K562 (cell line): ENCODE measurements around the gene MAP4. TPM values are rescaled to one million over a fixed set of nuclear protein-coding genes. Genes with fewer than 3 reads are reported as not detected.

Experiments used
- CCAR2 ChIP-seq: fragments of 200-400 bp; formaldehyde crosslinking; IDR thresholded peaks from 2 replicates; pipeline ENCODE4 v1.6.1; 2017; ENCODE audit warnings: mild to moderate bottlenecking, low read depth, low read length
- E4F1 ChIP-seq: fragments of 250-450 bp; sonication (Bioruptor Pico); IDR thresholded peaks from 2 replicates; pipeline ENCODE4 v1.5.0; 2021; ENCODE audit warnings: mild to moderate bottlenecking, borderline replicate concordance
- ELF4 ChIP-seq: fragments of 450-650 bp; formaldehyde crosslinking; IDR thresholded peaks from 2 replicates; pipeline ENCODE4 v1.4.0; 2022; ENCODE audit warnings: missing genetic modification characterization
- FIP1L1 ChIP-seq: fragments of 200-400 bp; formaldehyde crosslinking; IDR thresholded peaks from 2 replicates; pipeline ENCODE4 v1.6.1; 2018; ENCODE audit warnings: mild to moderate bottlenecking, low read depth, low read length; ENCODE audit not compliant: poor library complexity, severe bottlenecking
- FOXK1 ChIP-seq: sonication (generic); formaldehyde crosslinking; IDR thresholded peaks from 2 replicates; pipeline ENCODE4 v1.8.0; 2022; ENCODE audit warnings: missing genetic modification reagents, mild to moderate bottlenecking, borderline replicate concordance
- FOXO4 ChIP-seq: fragments of 450-650 bp; formaldehyde crosslinking; IDR thresholded peaks from 2 replicates; pipeline ENCODE4 v1.4.0; 2020; ENCODE audit warnings: mild to moderate bottlenecking, moderate library complexity
- KAT8 ChIP-seq: fragments of 450-650 bp; IDR thresholded peaks from 2 replicates; pipeline ENCODE4 v1.6.1; 2016; ENCODE audit warnings: low read depth, mild to moderate bottlenecking
- NR2C1 ChIP-seq, 2 experiments: fragments of 450-650 bp; IDR thresholded peaks; 2 replicates each; pipeline ENCODE4 v1.6.1; 2017; ENCODE audit warnings: mild to moderate bottlenecking in 2 of 2, antibody characterized with exemption in 1 of 2, inconsistent platforms in 1 of 2, missing compliant biosample characterization in 1 of 2, missing genetic modification characterization in 1 of 2
- NR4A1 ChIP-seq, 2 experiments: fragments of 250-450 bp in 1 of 2; fragments of 450-650 bp in 1 of 2; sonication (Bioruptor Pico) in 1 of 2; IDR thresholded peaks; 2 replicates each; pipeline versions ENCODE4 v1.4.0 to v1.6.1; 2016 to 2020; ENCODE audit warnings: mild to moderate bottlenecking in 2 of 2, missing compliant biosample characterization in 1 of 2, missing genetic modification characterization in 1 of 2, moderate library complexity in 1 of 2
- PCBP1 ChIP-seq: fragments of 200-400 bp; formaldehyde crosslinking; IDR thresholded peaks from 2 replicates; pipeline ENCODE4 v1.6.1; 2018; ENCODE audit warnings: mild to moderate bottlenecking, low read depth, low read length; ENCODE audit not compliant: poor library complexity, severe bottlenecking
- RB1 ChIP-seq: fragments of 450-650 bp; IDR thresholded peaks from 2 replicates; pipeline ENCODE4 v1.6.1; 2017; ENCODE audit warnings: low read depth, mild to moderate bottlenecking
- REST ChIP-seq, 2 experiments: fragments of 450-650 bp; formaldehyde crosslinking in 1 of 2; IDR thresholded peaks; 2 replicates each; pipeline versions ENCODE4 v1.4.0 to v1.6.1; 2014 to 2020; ENCODE audit warnings: mild to moderate bottlenecking in 2 of 2, borderline replicate concordance in 1 of 2, low read depth in 1 of 2
- RFX7 ChIP-seq: fragments of 250-450 bp; sonication (Bioruptor Pico); IDR thresholded peaks from 2 replicates; pipeline ENCODE4 v1.5.1; 2021; ENCODE audit warnings: mild to moderate bottlenecking
- ZNF253 ChIP-seq: fragments of 250-450 bp; sonication (Bioruptor Pico); conservative IDR thresholded peaks from 2 replicates; pipeline ENCODE4 v1.6.1; 2021; ENCODE audit warnings: mild to moderate bottlenecking
- ZNF316 ChIP-seq: fragments of 450-650 bp; IDR thresholded peaks from 2 replicates; pipeline ENCODE4 v1.6.1; 2016
- ZNF354B ChIP-seq: fragments of 250-450 bp; sonication (Bioruptor Pico); IDR thresholded peaks from 2 replicates; pipeline ENCODE4 v1.4.0; 2020
- ZNF41 ChIP-seq: fragments of 250-450 bp; sonication (Bioruptor Pico); conservative IDR thresholded peaks from 2 replicates; pipeline ENCODE4 v1.4.0; 2020; ENCODE audit warnings: mild to moderate bottlenecking
- polyA plus RNA-seq, 8 experiments: library from polyadenylated mRNA; depleted of rRNA in 4 of 8; stranded (reverse) in 5 of 8; unstranded in 3 of 8; fragments of >200 nt; fragmentation: Nextera tagmentation in 2 of 8; fragmentation: Illumina TruSeq in 1 of 8; extraction: Ambion mirVana in 2 of 8; extraction: Trizol in 1 of 8; gene quantifications; 2 replicates each; pipeline versions ENCODE4 v1.2.1 to v1.2.3, GENCODE V29; 2011 to 2014; ENCODE audit warnings: inconsistent platforms in 1 of 8, missing spikeins in 1 of 8
- total RNA-seq, 7 experiments: library from RNA; depleted of rRNA in 6 of 7; stranded (reverse); fragments of >200 nt in 6 of 7; fragmentation: Illumina TruSeq in 2 of 7; extraction: Trizol in 2 of 7; gene quantifications; 2 replicates each; pipeline versions ENCODE4 v1.2.1 to v1.2.3, GENCODE V29; 2011 to 2021; ENCODE audit warnings: low replicate concordance in 1 of 7

The MAP4 gene
- total and polyA plus RNA-seq, 9 of the 15 experiments (the other 6 are each of a cell fraction or from before 2014, with no cell fraction given) = 13.3 to 141 (median 36.8) TPM

- TF ChIP-seq REST (IDR thresholded peaks at IDR 0.05; ENCODE audit: borderline replicate concordance) (peak; percentile 5; the same call in 1 of the 2 replicates), REST (CRISPR knock-in tag; IDR thresholded peaks at IDR 0.05; ENCODE audit: low read depth) (no peak), PCBP1 (no peak), NR2C1 (IDR thresholded peaks at IDR 0.05) (no peak), NR2C1 (tag; IDR thresholded peaks at IDR 0.05) (no peak), RFX7 (no peak), RB1 (no peak), KAT8 (no peak), FIP1L1 (no peak), ZNF316 (no peak), FOXO4 (CRISPR knock-in tag) (no peak), ZNF354B (CRISPR knock-in tag) (no peak), FOXK1 (CRISPR knock-in tag) (no peak), E4F1 (CRISPR knock-in tag) (no peak), ELF4 (CRISPR knock-in tag) (no peak), NR4A1 (CRISPR knock-in tag; IDR thresholded peaks at IDR 0.05) (no peak), NR4A1 (tag; IDR thresholded peaks at IDR 0.05) (peak; percentile 46; the same call in 1 of the 2 replicates), ZNF41 (CRISPR knock-in tag) (no peak), CCAR2 (no peak), ZNF253 (CRISPR knock-in tag) (no peak)
These were observed 144.8 kb downstream of the MAP4 start (continued) for GRCh38 chr3:47871389-47871788.
